HL-60 (cell line): Measurements from ENCODE around the gene TUNAR.

Experiments
- POLR2AphosphoS5 ChIP-seq: IDR thresholded peaks from 2 replicates; pipeline ENCODE4 v1.6.1; 2012; ENCODE audit warnings: low read depth
- TF ChIP-seq, protein P1 (sequence below): IDR thresholded peaks from one replicate; pipeline ENCODE4 v1.5.1; 2011; ENCODE audit warnings: low read length, control low read depth, inconsistent platforms; ENCODE audit not compliant: insufficient read depth

DNA sequence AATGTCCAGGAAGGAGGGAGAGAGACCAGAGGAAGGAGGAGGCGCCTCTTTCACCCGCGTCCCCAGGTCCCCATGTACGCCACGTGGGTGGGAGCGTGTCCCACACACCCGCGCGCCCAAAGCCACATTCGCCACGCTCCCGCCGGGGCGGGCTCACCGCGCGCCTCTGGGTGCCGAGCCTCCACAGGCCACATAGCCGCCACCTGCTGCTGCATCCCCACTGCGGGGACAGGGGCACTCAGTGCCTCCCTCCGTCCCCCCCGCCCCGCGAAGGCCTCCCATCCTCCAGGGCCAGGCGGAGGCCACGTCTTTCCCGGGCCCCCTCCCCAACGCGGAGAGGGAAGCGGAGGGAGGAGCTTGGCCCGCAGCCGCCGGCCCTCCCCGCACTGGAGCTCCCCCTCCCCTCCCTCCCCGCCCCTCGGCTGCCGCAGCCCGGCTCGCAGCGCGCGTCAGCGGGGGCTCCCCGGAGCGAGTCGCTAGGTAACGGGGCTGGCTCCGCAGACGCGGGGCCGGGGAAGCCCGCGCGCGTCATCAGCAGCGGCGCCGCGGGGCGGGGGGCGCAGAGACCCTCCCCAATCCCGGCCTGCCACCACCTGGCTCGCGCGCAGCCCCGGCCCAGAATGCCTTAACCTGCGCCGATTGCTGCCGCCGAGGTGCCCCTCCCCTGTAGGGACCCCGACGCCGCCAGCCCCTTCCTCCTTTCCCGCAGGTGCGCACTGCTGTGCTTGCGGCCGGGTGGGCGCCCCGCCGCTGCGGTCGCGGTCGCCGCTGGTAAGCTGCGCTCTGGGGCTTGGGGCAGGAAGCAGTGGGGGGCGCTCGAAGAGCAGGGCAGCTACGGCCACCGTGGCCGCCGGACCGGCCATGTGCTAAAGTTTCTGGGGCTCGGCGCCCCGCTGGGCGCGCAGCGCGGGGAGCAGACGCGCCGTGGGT is 536 bp upstream of the TUNAR start:
- TF ChIP-seq POLR2AphosphoS5 = no peak
- TF ChIP-seq, protein P1, sequence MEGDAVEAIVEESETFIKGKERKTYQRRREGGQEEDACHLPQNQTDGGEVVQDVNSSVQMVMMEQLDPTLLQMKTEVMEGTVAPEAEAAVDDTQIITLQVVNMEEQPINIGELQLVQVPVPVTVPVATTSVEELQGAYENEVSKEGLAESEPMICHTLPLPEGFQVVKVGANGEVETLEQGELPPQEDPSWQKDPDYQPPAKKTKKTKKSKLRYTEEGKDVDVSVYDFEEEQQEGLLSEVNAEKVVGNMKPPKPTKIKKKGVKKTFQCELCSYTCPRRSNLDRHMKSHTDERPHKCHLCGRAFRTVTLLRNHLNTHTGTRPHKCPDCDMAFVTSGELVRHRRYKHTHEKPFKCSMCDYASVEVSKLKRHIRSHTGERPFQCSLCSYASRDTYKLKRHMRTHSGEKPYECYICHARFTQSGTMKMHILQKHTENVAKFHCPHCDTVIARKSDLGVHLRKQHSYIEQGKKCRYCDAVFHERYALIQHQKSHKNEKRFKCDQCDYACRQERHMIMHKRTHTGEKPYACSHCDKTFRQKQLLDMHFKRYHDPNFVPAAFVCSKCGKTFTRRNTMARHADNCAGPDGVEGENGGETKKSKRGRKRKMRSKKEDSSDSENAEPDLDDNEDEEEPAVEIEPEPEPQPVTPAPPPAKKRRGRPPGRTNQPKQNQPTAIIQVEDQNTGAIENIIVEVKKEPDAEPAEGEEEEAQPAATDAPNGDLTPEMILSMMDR = no peak
